BE2C (cell line): ENCODE results near the gene SON.
A peak's percentile ranks its signal among the peaks of the same experiment; 100 is the strongest.

Experiments
- DNase-seq: peaks from one replicate; pipeline ENCODE4 v3.0.0-alpha.2; 2020
- H3K27me3 ChIP-seq: fragments of 250-450 bp; sonication (Bioruptor Pico); 2 replicates; pipeline ENCODE4 v1.5.1; 2020; ENCODE audit warnings: mild to moderate bottlenecking
- H3K36me3 ChIP-seq: fragments of 250-450 bp; sonication (Bioruptor Pico); 2 replicates; pipeline ENCODE4 v1.5.1; 2020; ENCODE audit warnings: mild to moderate bottlenecking
- H3K4me1 ChIP-seq: fragments of 250-450 bp; sonication (Bioruptor Pico); 2 replicates; pipeline ENCODE4 v1.5.1; 2020
- H3K4me3 ChIP-seq: 2 replicates; pipeline ENCODE4 v1.5.1; 2011; ENCODE audit warnings: low read depth, low read length
- H3K9me3 ChIP-seq: fragments of 250-450 bp; sonication (Bioruptor Pico); 2 replicates; pipeline ENCODE4 v1.5.1; 2020
- TF ChIP-seq, protein P1 (sequence below): IDR thresholded peaks from 2 replicates; pipeline ENCODE4 v1.5.1; 2012; ENCODE audit warnings: mild to moderate bottlenecking, low read depth, low read length

The SON gene

DNA sequence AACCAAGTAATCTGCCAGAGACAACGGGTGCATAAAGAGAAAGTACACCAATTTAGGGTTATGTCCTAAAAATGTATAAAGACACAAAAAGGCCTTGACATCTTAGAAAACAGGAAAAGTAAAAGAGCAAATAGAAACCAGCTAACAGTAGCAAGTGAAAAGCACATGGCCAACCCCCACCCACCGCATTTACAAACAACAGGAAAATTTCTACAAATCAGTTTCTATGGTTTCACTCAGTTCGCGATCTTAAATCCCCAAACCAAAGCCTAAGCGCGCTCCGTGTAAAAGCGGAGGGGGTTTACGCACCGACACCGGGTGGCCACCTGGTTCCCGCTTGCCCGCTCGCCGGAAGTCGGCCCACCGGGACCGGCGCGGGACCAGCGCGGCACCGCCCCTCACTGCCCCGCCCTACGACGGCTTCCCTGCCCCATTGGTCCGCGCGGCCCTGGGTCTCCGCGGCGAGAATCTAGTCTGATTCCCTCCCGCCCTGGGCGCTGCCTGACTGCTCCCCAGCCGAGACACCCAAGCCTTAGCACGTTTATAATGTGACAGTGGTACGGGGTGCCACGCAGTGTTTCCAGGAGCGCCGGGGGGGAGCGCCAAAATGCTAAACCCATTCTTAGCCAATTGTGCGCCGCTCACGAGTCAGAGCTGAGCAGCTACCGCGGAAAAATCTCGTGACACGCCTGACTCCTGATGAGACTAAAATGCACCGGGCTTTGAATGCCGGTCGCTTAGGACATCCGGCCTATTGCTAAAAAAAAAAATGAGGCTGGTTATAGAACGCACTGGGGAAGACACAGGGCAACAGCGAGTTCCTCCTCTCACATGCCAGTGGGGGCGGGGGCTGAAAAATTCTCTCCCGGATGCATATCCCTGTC, 840 bp upstream of the SON start, which contains the start of gene GART:
Gene GART (minus strand): TSS at position 362 of the 884 bp plus-strand sequence. CDS start 2,802 bp downstream, outside the sequence.
- H3K4me3 ChIP-seq = peak within 1 kb of the TSS; percentile 99
- no peaks in the 10 kb centered on the region for H3K27me3 ChIP-seq
- TF ChIP-seq, protein P1, sequence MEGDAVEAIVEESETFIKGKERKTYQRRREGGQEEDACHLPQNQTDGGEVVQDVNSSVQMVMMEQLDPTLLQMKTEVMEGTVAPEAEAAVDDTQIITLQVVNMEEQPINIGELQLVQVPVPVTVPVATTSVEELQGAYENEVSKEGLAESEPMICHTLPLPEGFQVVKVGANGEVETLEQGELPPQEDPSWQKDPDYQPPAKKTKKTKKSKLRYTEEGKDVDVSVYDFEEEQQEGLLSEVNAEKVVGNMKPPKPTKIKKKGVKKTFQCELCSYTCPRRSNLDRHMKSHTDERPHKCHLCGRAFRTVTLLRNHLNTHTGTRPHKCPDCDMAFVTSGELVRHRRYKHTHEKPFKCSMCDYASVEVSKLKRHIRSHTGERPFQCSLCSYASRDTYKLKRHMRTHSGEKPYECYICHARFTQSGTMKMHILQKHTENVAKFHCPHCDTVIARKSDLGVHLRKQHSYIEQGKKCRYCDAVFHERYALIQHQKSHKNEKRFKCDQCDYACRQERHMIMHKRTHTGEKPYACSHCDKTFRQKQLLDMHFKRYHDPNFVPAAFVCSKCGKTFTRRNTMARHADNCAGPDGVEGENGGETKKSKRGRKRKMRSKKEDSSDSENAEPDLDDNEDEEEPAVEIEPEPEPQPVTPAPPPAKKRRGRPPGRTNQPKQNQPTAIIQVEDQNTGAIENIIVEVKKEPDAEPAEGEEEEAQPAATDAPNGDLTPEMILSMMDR = no peak
- peak; percentile 93 for DNase-seq
- H3K4me1 ChIP-seq = no peaks in the 10 kb centered on the region
- H3K9me3 ChIP-seq = no peaks in the 10 kb centered on the region
- peaks cover 34% of the 10 kb centered on the region for H3K36me3 ChIP-seq

DNA sequence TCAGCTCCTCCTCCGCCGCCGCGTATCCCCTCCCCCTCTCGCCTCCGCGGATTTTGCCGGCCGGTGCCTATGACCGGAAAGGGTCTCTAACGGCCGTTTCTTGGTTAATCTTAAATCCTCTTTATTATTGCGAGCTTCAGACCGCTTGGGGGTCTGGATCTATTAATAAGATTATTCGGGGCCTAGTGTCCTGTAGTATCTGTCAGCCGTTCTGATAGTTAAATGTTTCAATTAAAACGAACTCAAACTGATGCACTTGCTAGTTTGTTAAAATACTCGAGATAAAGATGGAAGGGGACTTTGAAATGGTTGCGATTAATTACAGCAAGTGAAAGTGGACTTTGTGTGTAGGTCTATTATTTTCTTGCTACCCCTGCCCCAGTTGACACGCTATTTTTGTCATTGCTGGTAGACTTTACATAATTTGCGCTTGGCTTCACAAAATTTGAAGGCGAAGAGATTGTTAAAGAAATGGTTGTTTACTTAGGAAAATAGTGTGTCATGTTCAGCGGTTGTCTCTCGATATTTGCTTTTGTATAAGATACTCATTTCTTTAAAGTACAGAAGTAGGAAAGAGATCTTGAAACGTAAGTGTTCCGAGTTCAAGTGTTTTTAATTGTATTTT, 779 bp downstream of the SON start:
- H3K9me3 ChIP-seq = no peaks in the 10 kb centered on the region
- H3K4me3 ChIP-seq = peak overlapping the region; percentile 99
- H3K36me3 ChIP-seq = peaks cover 32% of the 10 kb centered on the region
- TF ChIP-seq, protein P1 = no peak
- H3K4me1 ChIP-seq = no peaks in the 10 kb centered on the region
- DNase-seq = peak; percentile 71
- H3K27me3 ChIP-seq = no peaks in the 10 kb centered on the region

DNA sequence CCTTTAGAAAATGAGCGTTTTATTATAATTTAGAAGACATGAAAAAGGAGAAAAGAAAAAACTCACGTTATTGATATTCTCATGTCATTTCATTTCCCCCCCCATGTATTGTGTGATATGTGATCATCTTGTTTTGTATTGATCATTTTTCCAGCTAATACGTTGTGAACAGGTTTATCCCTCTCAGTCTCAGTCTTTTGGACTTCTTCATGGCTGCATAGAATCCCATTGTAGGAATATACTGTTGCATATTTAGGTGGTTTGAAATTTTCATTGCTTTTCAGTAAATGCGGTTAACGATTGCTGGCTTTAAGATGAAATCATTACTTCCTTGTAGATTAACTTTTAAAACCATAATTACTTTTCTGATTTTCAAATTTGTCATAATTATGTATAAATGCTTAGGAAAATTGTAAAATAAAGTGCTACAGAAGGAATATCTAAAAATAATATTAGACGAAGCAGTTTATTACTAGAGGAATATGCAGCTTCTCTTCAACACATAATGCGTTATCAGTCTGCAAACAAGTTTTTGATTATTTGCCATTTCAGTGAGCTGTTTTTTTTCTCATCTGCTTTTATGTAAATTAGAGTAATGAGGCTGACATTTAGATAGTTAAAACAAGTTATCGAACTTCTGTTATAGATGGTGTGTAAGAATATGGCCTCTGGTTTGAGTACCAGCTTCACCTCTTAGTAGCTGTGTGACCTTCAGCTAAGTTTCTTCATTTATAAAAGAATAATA, 1.8 kb downstream of the SON start:
- H3K4me3 ChIP-seq = peak overlapping the region; percentile 99
- H3K4me1 ChIP-seq = no peaks in the 10 kb centered on the region
- no peaks in the 10 kb centered on the region for H3K27me3 ChIP-seq
- TF ChIP-seq, protein P1 = no peak
- peaks cover 35% of the 10 kb centered on the region for H3K36me3 ChIP-seq
- DNase-seq = no peak
- H3K9me3 ChIP-seq = no peaks in the 10 kb centered on the region

DNA sequence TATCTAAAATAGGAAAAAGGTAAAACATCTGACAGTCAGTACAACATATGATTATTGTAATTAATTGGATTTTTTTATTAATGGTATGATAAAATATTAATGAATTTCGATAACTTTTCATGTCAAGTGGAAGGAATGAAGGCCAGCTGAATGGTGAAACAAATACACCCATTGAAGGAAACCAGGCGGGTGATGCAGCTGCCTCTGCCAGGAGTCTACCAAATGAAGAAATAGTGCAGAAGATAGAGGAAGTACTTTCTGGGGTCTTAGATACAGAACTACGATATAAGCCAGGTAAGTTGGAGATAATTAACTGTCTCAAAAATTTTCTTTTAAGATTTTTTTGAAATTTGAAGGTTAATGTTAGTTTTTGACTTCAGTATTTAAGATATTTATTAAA, 3.2 kb downstream of the SON start:
- TF ChIP-seq, protein P1 = no peak
- DNase-seq = no peak
- Histone ChIP-seq H3K4me3 (no peak overlapping the region), H3K27me3 (no peaks in the 10 kb centered on the region), H3K9me3 (no peaks in the 10 kb centered on the region), H3K4me1 (no peaks in the 10 kb centered on the region), H3K36me3 (peaks cover 49% of the 10 kb centered on the region)

DNA sequence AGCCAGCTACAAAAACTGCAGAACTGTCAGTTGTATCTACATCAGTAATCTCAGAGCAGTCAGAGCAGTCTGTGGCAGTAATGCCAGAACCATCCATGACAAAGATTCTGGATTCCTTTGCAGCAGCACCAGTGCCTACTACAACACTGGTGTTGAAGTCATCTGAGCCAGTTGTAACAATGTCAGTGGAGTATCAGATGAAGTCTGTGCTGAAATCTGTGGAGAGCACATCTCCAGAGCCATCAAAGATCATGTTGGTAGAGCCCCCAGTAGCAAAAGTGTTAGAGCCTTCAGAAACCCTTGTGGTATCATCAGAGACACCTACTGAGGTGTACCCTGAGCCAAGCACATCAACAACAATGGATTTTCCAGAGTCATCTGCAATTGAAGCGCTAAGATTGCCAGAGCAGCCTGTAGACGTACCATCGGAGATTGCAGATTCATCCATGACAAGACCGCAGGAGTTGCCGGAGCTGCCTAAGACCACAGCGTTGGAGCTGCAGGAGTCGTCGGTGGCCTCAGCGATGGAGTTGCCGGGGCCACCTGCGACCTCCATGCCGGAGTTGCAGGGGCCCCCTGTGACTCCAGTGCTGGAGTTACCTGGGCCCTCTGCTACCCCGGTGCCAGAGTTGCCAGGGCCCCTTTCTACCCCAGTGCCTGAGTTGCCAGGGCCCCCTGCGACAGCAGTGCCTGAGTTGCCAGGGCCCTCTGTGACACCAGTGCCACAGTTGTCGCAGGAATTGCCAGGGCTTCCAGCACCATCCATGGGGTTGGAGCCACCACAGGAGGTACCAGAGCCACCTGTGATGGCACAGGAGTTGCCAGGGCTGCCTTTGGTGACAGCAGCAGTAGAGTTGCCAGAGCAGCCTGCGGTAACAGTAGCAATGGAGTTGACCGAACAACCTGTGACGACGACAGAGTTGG, 7.3 kb downstream of the SON start:
- peaks cover 88% of the 10 kb centered on the region for H3K36me3 ChIP-seq
- H3K4me1 ChIP-seq = no peaks in the 10 kb centered on the region
- H3K27me3 ChIP-seq = no peaks in the 10 kb centered on the region
- DNase-seq = no peak
- TF ChIP-seq, protein P1 = no peak
- H3K9me3 ChIP-seq = no peaks in the 10 kb centered on the region
- no peak overlapping the region for H3K4me3 ChIP-seq
